HG03159 (cell line): ENCODE data around the gene MRPL37.
"Not testable (repeated sequence)": the region's sequence is repeated elsewhere in the genome, so short reads cannot be mapped to it uniquely, and the experiment has no call there.

Source experiments
- ATAC-seq: cut with Tn5 transposase; IDR thresholded peaks from one replicate; pipeline ENCODE4 v1.9.1; 2021; ENCODE audit warnings: mild to moderate bottlenecking, moderate library complexity; ENCODE audit not compliant: unreplicated experiment

Gene MRPL37

DNA sequence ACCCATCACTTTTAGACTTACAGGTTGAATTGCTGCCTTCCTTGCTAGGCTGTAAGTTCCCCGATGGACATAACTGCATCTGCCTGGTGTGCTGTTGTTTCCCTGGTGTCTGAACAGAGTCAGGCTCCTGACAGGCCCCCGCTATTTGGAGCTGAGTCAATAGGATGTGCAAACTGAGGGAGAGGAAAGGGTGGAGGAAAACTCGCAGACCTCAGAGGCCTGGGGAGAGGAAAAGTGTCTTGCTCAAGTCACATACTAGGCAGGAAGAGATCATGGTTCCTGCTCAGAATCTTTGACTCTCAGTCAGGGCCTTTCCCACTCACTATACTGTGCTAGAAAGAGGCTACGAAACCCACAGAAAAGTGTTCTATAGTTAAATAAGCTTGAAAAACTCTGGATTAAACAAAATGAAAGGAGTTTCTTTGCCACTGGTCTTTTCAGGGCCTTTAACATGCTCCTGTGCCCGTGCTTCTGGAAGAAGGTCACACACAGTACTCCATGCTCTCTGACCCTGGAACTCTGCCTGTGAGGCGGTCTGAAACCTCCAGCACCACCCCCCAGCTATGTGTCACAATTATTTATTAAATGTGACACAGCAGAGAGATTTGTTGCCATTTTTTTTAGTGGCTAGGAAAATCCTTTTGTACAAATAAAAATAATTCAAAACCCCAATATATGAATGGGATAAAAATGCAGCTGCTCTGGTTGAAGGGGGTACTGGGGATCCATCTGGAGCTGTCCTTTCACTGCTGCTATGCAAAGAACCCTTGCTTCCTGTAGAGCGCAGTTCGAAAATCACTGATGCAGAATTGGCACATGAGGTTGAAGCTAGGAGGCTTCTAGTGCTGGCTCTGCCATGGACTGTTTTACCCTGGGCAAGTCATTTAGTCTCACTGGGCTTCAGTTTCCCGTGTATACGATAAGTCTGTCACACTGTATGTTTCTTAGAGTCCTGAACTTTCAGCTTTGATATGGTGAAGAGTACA lies 27.1 kb upstream of the MRPL37 start:
- no peak for ATAC-seq

DNA sequence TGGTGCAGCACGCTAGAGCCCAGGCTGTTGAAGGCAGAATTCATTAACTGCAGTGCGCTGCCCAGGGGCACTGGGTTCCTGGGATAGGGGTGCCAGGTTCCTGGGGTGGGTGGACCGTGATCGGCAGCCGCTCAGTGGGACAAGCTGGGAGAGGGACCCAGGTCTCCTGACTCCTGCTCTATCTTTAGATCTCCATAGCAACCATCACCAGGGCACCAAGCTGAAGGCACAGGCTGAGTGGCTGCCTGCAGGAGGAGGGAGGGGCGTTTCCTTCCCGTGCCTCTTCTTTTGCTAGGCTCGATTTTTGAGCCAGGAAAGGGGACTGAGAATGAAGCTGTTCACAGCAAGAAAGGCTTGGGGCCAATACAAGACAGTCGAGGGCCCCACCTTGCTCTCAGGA lies 26.3 kb upstream of the MRPL37 start:
- no peak for ATAC-seq

- ATAC-seq: no peak
Measured at GRCh38 chr1:54174106-54174505, 25.9 kb upstream of the MRPL37 start.

GRCh38 chr1:54176621-54177327 lies 23.2 kb upstream of the MRPL37 start:
- no peak for ATAC-seq

DNA sequence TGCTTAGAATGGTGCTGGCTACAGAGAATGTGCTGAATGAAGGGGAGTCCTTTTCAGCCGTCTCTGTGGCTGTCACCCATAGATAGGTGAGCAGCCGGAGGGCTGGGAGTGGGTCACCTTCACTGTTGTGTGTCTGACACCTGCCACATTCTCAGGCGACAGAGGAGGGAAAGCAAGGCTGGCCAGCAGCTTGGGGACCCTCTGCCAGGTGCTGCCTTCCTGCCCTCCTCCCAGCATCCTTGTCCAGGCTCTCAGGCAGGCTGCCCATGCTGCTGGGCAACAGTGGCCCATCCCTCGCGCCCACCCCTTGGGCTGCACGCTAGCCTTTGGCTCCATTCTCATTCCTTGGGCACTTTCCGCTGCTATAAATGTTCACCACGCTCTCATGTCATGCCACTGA lies 22.2 kb upstream of the MRPL37 start:
- ATAC-seq: no peak

- no peak for ATAC-seq
Measured at GRCh38 chr1:54178296-54179070, 21.5 kb upstream of the MRPL37 start.

GRCh38 chr1:54180701-54181360 lies 19.1 kb upstream of the MRPL37 start:
- no peak for ATAC-seq

DNA sequence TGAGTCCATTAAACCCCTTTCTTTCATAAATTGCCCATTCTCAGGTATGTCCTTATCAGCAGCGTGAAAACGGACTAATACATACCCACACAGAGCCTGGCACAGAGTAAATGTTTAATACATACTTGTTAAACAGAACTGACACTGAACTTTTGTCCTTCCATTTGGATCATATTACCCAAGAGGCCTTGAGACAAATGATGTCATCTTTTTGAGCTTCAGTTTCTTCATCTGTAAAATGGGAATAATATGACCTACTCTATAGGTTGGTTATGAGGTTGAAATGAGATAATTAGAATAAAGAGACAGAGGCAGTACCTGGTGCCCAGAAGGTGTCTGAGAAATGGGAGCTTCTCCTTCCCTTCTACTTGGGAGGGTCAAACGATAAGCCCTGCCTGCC lies 13.9 kb upstream of the MRPL37 start:
- ATAC-seq: no peak

- no peak for ATAC-seq
Measured at GRCh38 chr1:54188291-54188690, 11.7 kb upstream of the MRPL37 start.

- ATAC-seq: no peak
Measured at GRCh38 chr1:54190526-54190925, 9.4 kb upstream of the MRPL37 start.

DNA sequence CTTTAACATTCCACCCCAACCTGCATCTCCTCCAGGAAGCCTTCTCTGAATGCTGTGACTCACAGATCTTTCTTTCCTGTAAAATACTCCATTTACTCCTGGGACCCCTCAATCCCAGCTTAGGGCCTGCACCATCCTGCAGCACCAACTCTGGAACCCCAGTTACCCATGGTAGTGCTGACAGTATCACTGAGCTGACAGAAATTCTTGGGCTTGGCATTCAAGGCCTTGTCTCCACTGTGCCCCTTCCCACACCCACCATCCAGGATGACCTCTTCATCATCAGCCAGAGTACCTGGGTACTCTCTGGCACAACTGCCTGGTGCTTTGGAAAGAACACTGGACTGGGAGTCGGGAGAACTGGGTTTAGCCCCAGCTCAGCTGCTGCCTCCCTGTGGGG lies 8.4 kb upstream of the MRPL37 start:
- no peak for ATAC-seq

- no peak for ATAC-seq
Measured at GRCh38 chr1:54193453-54193852, 6.5 kb upstream of the MRPL37 start.

DNA sequence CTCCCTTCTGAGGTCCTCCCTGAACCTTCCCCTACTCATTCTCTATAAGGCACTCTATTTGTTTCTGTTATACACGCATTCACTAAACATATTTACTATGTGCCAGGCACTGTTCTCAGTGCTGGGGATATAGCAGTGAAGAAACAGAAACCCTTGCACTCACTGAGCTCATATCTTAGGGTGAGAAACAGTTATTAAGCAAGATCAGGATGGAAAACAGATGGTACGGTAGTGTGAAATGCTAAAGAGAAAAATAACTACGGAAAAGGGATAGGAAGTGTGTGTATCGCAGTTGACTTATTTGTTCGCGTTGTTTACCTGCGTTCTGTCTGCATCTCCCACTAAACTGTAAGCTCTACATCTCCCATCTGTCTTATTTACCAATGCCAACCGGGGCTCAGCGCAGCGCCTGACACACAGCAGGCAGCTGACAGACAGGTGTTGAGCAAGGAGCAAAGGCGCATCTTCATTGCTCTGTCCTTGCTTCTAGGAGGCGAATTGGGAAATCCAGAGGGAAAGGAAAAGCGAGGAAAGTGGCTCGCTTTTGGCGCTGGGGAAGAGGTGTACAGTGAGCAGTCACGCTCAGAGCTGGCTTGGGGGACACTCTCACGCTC lies 709 bp upstream of the MRPL37 start:
- peak; percentile 10 for ATAC-seq

GRCh38 chr1:54200519-54200997 lies 591 bp downstream of the MRPL37 start:
- peak; percentile 20 for ATAC-seq

DNA sequence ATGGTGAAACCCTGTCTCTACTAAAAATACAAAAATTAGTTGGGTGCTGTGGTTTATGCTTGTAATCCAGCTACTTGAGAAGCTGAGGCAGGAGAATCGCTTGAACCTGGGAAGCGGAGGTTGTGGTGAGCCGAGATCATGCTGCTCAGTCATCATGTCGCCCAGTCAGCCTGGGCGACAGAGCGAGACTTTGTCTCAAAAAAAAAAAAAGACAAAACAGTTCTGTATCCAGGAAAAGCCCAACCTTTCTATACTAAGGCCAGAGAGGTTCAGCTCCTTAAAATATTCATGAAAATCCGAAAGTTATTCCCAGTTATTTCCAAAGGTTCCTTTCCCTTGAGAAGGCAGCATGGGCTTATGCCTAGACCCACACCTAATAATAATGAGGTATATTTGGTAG lies 4.2 kb downstream of the MRPL37 start:
- no peak for ATAC-seq

DNA sequence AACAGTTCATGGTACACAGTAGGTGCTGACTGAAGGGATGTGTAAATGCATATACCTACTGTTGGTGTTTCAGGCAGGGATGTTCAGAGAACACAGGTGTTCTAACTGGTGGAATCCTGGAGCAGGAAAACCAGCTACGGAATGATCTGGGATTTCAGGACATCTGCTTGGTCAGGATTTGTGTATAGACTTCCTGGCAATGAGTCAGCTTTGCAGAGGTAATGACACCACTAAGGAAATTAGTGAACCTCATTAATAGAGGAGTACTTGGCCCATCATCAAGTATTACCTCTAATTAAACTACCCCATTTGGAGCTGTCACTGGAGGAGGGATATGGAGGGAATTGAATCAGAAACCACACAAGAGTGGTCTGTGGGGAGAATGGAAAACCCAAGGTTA lies 7.3 kb downstream of the MRPL37 start:
- ATAC-seq: no peak

DNA sequence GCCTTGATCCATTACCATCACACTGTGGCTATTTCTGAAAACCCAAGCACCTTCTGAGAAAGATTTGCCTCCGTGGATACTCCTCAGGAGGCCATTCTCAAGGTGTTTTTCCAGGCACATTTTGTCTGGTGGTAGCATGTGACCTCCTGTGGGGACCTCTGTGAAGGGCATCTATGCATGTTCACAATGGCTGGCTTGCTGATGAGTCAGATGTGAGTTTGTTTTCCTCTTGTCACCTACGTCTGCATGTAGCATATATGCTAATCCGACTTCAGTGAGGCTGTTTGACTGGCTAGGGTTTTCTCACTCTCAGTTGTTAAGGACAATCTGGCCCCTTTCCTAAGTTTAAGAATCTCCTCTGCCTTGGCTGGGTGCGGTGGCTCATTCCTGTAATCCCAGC lies 7.9 kb downstream of the MRPL37 start:
- ATAC-seq: not testable (repeated sequence)

GRCh38 chr1:54212872-54213271 lies 12.9 kb downstream of the MRPL37 start:
- ATAC-seq: no peak

- ATAC-seq: no peak
Measured at GRCh38 chr1:54215523-54215922, 15.6 kb downstream of the MRPL37 start.
